Choroid plexus epithelial cell (primary cell): ENCODE measurements around the gene VARS2.

Experiments
- DNase-seq: peaks from one replicate; pipeline ENCODE4 v3.0.0-alpha.2; 2010; ENCODE audit warnings: low read depth
- H3K4me3 ChIP-seq: 2 replicates; pipeline ENCODE4 v1.5.1; 2011; ENCODE audit warnings: low read depth, mild to moderate bottlenecking, control low read depth, low read length, moderate library complexity
- CTCF ChIP-seq: conservative IDR thresholded peaks from 2 replicates; pipeline ENCODE4 v1.5.1; 2011; ENCODE audit warnings: low read depth, mild to moderate bottlenecking, control low read depth, inconsistent platforms, low read length, moderate library complexity

VARS2 gene

GRCh38 chr6:30944051-30944450 is 30.0 kb downstream of the VARS2 start:
- no peak overlapping the region for H3K4me3 ChIP-seq
- DNase-seq = no peak
- TF ChIP-seq CTCF = no peak

GRCh38 chr6:30945281-30945680 is 31.2 kb downstream of the VARS2 start:
- no peak overlapping the region for H3K4me3 ChIP-seq
- no peak for TF ChIP-seq CTCF
- DNase-seq = no peak

- H3K4me3 ChIP-seq = no peak overlapping the region
- no peak for TF ChIP-seq CTCF
- no peak for DNase-seq
Observed at GRCh38 chr6:30947231-30947630, 33.2 kb downstream of the VARS2 start.

GRCh38 chr6:30948811-30949210 is 34.8 kb downstream of the VARS2 start:
- DNase-seq = no peak
- TF ChIP-seq CTCF = no peak
- no peak overlapping the region for H3K4me3 ChIP-seq

GRCh38 chr6:30951907-30952469 is 38.0 kb downstream of the VARS2 start:
- DNase-seq = no peak
- H3K4me3 ChIP-seq = no peak overlapping the region
- no peak for TF ChIP-seq CTCF

GRCh38 chr6:30954631-30955366 is 40.8 kb downstream of the VARS2 start:
- H3K4me3 ChIP-seq = peak overlapping the region; percentile 57
- DNase-seq = no peak
- TF ChIP-seq CTCF = no peak
